Medulla oblongata (tissue), 1 donor: ENCODE results near the gene DNAH9.

Experiments
- DNase-seq: peaks from one replicate; pipeline ENCODE4 v3.0.0-alpha.2; 2015; ENCODE audit errors: extremely low spot score

Gene DNAH9

DNA sequence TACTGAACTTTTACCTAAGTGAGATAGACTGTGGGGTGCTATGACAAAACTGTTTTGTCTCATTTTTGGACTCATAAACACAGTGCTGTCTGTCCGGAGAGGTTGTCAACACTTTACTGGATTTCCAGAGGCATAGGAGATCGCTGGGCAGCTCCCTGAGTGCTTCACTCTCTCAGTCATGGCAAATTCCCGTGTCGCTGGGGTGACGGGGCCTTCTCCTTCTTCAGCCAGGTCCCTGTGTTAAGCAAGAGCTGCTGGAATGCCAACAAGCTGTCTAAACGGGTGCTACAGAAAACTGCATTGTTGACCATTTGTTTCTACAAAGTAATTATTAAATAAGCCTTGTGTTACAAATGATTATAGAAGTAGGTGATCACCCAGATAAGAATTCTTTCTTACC, 141.6 kb downstream of the DNAH9 start:
- no peak for DNase-seq

- peak; percentile 49 for DNase-seq
Observed at GRCh38 chr17:11742886-11743285, 144.6 kb downstream of the DNAH9 start.

GRCh38 chr17:11744696-11745095, 146.4 kb downstream of the DNAH9 start:
- DNase-seq: no peak

GRCh38 chr17:11747441-11747840, 149.2 kb downstream of the DNAH9 start:
- DNase-seq: no peak

GRCh38 chr17:11757815-11758214, 159.5 kb downstream of the DNAH9 start:
- DNase-seq: no peak

DNA sequence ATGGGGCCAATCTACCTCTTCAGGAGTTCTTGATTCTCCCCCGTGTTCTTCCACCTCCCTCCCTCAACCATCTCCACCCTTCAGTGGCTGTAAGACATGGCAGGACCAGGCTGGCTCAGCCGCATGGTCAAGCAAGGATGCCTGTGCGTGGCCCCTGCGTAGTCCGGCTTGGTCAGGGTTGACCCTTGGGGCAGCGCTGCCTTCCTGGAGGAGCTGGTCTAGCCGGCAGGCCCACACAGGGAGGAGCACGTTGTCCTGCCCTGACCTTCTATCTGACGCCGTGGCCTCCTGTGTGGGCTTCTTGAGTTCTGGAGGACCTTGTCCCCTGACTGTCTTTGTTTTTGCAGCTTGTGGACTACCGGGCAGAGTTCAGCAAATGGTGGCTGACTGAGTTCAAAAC, 169.8 kb downstream of the DNAH9 start:
- no peak for DNase-seq

DNA sequence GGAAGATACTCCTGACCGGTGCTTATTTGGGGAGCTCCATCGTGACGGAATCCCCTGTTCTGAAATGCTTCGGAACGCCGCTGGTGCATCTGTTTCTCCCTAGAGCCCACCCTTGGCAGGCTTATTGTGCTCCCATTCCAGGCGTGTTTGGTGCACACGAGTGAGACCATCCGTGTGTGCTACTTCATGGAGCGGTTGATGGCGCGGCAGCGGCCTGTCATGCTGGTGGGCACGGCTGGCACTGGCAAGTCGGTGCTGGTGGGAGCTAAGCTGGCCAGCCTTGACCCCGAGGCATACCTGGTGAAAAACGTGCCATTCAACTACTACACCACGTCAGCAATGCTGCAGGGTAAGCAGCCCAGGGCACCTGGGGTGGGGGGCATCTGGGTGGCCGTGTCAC, 170.7 kb downstream of the DNAH9 start:
- DNase-seq: no peak

GRCh38 chr17:11772031-11772430, 173.8 kb downstream of the DNAH9 start:
- no peak for DNase-seq

- no peak for DNase-seq
Observed at GRCh38 chr17:11779892-11780291, 181.6 kb downstream of the DNAH9 start.

DNA sequence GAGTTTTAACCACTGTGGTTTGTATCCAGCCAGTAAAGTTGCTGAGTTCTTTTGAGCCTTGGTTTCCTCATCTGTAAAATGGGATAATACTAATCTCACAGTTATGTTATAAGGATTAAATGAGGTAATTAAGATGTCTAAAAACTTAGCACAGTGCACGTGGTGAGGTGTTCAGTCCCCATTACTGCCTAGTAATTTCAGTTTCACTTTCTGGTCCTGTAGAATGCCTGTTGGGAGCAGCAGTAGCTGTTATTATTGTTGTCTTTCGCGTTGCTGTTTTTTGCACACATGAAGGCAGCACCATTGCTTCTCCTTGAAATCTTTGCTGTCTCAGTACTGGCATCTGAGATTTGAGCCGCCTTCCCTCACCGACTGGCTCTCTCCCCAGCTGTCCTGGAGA, 182.4 kb downstream of the DNAH9 start:
- no peak for DNase-seq

- no peak for DNase-seq
Observed at GRCh38 chr17:11786711-11787438, 188.6 kb downstream of the DNAH9 start.

DNA sequence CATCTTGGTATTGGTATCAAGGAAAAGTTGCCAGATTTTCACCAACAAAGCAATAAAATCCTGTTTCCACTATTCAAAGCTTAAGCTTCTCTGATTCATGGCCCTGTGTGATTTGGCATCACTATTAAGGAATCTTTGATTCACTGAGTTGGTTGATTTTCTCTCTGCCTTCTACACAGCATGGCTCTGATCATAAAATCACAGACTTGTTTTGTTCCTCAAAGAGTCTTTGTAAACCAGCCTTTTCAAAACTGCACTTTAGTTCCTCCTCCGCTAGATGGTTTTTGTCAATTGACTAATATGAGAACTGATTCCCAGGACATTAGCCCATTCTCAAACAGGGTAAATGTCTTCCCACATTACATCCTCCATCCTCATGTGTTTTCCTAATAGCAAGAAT, 197.6 kb downstream of the DNAH9 start:
- DNase-seq: peak; percentile 45

- no peak for DNase-seq
Observed at GRCh38 chr17:11797803-11798202, 199.5 kb downstream of the DNAH9 start.

- DNase-seq: no peak
Observed at GRCh38 chr17:11803231-11803969, 205.1 kb downstream of the DNAH9 start.

DNA sequence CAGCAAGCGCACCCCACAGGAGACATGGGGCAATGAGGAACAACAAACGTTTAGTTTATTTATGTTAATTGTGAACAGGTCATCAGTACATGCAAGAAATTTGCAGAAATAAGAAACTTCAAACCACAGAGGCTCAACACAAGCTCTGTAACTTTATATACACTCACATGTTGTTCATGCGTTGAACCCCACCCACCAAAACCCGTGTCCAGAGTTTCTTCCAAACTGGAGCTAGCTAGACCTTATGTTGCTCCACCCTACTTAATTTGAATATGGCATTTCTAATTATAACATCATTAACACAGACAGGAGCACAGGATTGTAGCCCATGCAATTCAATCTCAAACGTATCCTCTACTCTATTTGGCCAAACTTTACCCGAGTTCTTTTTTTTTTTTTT, 206.9 kb downstream of the DNAH9 start:
- DNase-seq: no peak

- no peak for DNase-seq
Observed at GRCh38 chr17:11805952-11806351, 207.7 kb downstream of the DNAH9 start.

DNA sequence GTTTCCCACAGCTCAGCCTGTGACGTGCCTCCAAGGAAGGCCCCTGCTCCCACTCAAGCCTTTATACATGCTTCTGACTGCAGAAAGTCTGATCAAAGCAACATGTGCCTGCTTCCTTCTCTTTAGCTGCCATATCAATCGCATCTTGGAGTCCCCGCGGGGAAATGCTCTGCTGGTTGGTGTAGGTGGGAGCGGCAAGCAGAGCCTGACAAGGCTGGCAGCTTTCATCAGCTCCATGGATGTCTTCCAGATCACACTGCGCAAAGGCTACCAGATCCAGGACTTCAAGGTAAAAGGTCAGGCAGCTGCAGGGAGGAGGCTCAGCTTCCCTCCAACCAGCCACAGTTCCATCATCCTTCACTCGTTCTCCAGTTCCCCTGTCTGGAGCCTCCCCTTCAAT, 209.3 kb downstream of the DNAH9 start:
- no peak for DNase-seq

GRCh38 chr17:11813278-11813677, 215.0 kb downstream of the DNAH9 start:
- DNase-seq: no peak

GRCh38 chr17:11813871-11814270, 215.6 kb downstream of the DNAH9 start:
- no peak for DNase-seq

GRCh38 chr17:11814655-11815262, 216.5 kb downstream of the DNAH9 start:
- no peak for DNase-seq

DNA sequence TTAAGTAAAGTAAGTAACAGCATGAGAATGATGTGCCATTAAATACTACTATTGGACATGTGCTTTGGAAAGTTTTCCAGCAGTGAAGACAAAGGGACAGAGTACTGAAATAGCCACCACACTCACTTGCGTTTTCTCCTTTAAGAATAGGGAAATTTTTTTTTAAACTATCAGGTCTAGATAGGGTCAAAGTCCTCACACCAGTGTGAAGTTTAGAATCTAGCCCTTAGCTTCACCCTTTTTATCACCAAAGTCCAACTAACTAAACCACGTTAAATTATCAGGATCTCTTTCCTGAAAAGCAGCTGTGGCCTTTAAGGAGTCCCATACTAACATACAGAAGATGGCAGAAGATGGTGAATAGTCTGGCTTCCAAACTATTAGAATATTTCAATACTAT, 218.1 kb downstream of the DNAH9 start:
- no peak for DNase-seq

DNA sequence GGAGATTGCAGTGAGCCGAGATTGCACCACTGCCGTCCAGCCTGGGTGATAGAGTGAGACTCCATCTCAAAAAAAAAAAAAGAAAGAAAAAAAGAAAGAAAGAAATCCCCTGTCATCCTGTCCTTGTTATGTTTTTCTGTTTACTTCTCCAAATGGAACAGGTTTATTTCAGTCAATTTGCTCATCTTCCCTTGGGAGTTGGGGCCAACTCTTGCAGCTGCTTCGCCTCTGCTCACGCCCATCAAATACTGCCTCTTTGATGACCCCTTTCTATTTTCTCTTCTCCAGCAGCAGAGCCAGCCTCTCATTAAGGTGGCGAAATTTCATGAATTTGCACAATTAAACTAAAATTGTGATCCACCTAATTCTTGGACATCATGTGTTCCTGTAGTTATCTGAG, 225.6 kb downstream of the DNAH9 start:
- no peak for DNase-seq

DNA sequence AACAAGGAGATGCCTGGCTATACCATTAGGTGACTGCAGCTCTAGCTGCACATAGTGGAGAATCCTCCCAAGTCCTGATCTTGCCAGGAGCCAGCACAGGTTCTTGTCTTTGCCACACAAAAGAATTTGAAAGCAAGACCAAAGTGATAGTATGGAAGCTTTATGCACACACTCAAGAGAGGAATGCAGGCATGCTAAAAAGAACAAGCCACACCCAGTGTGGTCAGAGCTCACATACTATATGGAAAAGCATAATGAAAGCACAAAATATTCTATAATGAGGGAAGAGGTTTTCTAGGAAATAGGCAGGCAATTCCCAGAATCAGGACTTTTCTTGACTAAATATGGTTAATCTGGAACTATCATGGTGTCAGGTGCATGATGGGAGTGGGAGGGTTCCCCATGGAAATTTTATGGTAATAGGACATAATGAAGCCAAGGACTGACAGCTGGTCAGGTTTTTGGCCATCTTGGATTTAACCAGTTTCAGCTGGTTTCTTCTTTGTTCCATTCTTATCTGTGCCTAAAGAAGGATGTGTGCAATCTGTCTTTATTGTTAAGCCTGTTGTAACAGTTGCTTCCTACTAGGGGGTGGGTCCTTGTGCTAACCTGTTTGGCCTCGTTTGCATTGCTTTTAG, 227.4 kb downstream of the DNAH9 start:
- DNase-seq: no peak
